Cerebellar cortex (tissue), 1 donor: ENCODE results near the gene FARS2.
"Not testable (repeated sequence)": the region's sequence is repeated elsewhere in the genome, so short reads cannot be mapped to it uniquely, and the experiment has no call there.

ENCODE experiments used
- DNase-seq: peaks from one replicate; pipeline ENCODE4 v3.0.0-alpha.2; 2015; ENCODE audit warnings: low spot score

The FARS2 gene

DNA sequence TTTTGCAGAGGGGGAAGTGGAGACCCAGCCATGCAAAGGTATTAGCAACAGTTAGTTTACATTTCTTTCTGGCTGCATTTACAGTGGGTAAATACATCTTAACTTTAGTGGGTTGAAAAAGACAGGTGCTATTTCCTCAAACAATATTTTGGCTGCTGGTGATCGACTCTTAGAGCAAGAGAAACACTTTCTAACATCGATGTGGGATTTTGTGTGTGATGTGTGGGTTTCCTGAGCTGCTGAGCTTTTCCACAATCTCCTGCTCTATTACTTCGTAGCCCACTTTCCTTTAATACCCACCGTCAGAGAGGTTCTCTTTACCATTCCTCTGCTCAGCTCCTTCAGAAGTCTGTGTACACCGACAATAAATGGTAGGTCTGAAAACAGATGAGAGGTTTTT lies 406.4 kb downstream of the FARS2 start:
- DNase-seq, result no peak

DNA sequence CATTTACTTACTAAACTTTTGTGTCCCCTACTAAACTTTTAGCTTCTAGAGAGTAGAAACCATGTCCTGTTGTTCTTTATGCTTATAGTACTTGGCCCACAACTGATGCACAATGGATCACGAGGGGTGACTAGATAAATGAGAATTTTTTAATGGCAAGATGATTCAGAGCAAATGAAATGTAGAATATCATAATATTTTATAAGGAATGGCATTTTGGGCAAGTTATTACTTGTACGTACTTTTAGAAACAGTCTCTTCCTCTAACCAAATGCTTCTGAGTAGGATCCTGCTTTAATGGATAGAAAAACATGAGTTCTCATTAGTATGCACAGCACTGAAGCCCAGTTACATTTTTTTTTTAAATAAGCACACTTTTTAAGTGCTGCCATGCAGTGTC lies 409.1 kb downstream of the FARS2 start:
- DNase-seq, result no peak

DNA sequence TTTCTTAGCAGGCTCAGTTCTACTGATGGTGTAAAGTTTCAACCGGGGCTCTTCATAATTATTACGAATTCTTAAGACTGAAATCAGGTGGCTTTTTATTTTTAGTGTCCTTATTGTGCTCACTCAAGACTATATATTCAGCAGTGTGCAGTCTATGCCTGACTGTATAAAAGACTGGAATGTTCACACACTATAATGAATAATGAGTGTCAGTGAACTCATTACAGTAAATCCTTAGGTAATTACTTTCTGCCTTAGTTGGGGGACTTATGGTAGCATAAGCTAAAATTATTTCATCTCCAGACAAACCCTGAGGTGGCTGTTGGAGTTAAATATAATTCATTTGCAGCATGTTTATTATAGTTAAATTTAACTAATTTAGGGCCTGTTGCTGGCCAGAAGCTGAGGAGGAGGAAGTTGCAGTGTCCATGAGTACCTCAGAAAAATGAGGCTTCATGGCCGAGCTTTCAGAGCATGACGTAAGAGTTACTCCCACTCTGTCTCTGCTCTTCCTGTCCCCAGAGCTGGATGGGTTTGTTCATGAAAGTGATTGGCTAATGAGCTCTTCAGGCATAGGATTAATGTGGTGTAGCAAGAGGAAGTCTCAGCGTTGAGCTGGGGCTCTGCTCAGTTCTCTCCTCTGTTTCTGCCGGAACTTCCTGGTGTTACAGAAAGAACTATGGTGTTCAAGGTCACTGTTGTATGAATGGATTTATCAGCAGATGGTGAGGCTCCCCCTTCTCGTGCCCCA lies 409.7 kb downstream of the FARS2 start:
- DNase-seq, result no peak

DNA sequence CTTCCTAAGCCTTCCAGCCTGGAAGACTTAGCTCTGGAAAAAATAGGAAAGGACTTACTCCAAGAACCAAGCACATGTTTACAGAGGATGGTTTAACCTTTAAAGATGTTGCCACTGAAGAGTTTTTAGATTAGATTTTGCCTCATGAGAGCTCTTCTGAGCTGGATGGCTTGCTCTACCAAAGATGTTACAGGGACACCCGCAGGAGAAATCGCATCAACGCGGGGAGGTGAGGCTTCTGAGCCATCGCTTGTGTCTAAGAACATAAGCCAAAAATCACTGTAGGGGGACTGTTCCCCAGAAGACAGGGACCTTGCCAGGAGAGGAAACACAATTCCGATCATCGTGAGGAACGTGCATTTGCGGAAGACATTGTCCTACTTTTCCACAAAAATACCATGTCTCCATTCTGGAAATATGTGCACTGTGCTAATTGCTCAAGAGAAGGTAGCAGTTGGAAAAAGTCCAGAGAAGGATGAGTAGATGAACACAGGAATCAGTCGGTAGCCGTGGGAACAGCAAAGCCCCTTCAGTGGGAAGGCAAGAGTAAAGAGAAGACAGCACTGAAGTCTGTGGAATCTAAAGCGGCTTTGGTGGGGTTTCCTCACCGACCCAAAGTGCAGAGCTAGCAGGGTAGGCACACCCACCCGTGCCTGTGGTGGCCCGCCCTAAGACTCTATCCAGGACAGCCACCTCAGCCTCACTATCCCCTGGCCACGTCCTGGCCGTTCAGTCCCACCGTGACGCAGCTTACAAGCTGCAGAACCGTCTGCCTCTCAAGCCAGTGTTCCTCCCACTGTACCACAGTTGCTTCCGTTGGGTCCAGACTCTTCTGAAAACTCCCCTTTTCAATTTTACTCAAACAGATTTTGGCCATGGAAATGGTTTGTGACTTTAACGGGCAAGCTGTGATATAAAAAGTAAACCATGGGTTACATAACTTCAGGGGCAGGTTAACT lies 410.6 kb downstream of the FARS2 start:
- no peak for DNase-seq

DNA sequence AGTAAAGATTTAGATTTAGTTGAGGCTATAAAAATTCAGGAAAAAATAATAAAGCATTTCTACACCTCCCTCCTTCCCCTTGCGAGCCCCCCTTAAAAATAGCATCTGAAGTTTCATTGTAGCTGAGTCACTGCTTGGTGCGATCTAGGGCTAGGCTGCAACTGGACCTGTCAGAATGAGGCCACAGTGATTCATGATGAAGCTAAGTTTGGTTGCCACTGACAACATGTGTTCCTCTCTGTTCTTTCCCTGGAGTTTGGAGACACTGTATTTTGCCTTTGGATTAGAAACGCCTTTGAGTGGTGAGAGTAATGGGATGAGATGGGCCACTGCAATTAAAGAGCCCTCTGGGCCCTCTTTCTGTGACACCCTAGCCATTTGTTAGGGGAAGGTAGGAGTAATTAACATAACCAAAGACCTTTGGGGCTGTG lies 411.3 kb downstream of the FARS2 start:
- DNase-seq, result no peak

DNA sequence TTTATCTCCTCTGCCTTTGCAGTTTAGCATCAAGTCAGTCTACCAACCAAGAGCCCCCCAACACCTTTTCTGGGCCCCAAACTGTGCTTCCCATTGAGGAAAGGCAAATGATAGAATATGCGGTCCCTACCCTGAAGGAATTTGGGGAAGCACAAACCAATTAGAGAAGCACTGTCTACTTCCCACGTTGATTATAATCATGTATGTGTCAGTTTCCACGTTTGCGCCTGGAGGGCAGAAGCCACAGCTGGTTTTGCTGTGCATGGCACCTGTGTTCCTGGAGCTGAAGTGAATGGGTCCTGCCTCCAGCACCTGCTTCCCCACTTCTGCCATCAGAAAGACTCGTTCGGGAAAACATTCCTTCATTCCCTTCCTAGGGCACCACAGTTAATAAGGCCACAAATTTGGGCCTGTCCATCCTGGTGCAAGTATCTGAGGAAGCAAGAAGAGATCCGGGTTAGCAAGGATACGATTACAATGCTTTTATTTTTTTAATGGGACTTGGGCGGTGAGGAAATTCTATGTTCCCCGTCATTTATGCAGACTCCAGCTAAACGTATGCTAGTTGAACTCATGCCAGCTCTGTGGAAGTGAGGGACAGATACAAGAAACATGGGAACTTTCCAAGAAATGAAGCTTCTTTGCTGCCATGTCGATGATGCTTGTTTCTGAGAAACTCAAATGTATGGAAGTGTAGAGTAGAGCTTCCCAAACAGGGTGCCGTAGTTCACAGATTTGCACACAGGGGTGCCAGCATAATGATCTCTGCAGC lies 411.9 kb downstream of the FARS2 start:
- no peak for DNase-seq

DNA sequence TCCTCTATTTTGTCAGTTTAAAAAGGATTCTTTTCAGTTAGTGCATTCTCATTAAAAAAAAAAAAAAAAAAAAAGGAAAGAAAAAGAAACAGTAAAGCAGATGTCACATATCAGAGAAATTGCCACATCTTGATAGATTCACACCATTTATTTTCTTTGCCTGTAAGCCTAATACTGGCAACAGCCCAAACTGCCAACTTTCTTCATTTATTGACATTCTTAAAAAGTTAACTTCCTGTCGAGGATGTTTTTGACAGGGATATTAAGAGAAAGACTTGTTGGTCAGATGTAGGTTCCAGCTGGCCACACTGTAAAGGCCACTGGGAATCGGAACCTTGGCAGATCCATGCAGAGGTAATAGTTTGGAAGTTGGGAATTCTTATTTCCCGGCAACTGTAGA lies 412.8 kb downstream of the FARS2 start:
- DNase-seq, result no peak

DNA sequence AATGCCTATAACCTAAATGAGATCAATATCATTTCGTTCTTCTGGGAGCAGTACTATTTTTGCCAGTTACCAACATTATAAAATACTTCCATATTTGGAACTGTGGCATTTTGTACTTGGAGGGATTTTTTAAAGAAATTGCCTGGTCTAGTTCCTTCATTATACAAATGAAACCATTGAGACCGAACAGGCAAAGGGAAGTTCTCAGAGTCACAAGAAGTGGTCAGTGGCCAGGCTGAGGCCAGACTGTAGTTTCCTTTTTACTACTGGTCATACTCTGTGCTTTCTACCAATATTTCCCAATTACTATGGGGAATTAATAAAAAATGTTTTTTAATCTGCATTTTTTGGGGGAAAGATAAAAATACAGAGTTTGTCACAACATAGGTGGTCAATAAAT lies 413.4 kb downstream of the FARS2 start:
- DNase-seq, result no peak

DNA sequence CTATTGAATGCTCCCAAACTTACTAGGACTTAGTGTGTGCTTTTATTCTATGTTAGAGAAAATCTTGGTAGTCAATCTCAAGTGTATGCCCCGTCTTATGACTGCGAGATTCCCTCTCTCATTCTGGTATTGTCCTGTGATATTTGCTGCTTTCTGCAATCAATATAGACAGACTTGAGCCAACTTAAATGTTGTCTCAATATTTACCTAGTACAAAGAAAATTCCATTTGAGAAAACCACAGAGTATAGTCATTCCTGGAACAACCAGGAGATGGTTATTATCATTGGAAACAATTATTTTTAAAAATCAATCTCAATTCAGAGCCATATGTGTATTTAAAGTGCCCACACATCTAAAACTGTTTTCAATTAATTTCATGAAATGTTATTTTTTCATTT lies 415.4 kb downstream of the FARS2 start:
- DNase-seq, result no peak

DNA sequence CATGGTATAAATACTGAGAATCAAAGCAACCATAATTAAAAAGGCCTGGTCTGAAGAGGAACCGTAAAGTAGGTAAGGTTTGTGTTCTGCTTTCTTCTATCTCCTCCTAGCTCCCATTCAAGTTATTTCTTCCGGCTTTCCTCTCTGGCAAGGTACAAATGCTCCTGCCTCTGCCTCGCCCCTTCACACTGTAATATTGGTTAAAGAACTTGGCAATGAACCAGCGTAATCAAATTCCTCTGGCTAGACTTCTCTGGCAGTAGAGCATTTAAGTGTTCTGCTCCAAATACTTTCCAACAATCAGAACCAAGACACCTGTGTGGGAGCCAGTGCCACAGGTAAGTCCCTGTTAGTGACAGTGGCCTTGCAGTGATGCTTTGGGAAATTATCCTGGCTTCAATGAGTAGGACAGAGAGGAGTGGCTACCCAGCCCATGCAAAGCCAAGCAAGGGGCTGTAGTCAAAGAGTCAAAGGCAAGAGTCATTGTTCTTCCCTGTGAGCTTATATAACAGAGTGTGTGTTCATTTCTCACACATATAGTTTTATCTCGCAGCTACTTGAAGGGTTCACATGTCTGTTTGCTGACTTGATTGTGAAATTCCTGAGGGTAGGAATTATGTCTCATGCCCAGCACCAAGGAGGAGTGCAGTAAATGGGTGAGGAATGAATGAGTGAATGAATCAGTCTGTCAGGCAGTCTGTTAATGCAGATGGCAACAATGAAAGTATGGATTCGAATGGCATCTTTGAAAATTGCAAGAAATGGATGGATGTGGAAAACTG lies 416.1 kb downstream of the FARS2 start:
- no peak for DNase-seq

DNA sequence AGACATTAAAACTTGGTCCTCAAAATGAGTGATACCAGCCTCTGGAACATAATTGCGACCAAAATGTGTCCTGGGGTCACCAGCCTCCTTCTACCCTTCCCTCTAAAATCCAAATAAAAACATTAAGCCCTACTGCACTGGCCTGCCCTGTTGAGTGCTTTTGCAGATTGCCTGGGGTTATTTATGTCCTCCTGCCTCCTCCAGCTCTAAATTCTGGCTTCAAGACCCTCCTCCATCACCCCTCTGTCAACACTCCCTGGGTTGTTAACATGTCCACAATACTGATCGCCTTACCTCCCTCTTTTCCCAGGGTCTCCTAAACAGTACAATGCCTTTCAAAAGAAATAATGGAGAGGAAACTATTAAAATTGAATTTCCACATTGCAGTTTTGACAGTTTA lies 418.0 kb downstream of the FARS2 start:
- DNase-seq, result no peak

DNA sequence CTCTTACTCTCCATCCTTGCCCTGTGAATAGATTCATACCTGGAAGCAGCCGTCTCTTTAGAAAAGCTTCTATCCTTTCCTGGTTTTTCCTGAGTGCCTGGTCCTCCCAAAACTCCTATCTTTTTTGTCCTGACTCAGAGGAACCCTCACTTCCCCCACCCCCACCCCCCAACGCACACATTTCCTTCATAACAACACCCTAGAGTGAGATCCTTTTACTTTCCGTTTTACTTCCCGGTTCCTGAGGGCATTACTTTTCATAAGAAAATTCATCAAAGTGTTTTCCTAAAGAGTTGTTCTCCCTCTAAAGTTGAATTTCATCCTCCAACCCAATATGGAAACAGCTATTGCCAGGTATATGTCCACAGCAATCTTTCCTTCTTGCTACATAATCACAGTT lies 418.4 kb downstream of the FARS2 start:
- DNase-seq, result no peak

DNA sequence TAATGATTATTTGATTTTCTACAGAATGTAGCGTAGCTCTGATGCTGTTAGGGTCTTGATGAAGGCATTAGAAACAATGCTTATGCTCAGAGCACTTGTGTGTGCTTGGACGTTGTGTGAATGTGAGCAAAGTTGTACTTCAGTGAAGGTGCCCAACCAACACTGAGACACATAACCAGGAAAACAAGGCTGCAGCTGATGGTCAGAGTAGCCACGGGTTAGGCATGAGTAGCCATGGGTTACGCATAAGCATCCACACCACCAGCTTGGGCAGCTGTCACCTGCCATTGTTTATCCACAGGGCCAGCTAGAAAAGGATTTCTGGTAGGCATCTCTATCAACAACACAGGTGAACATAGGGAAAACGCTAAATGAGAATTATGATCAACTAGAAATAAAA lies 418.8 kb downstream of the FARS2 start:
- no peak for DNase-seq

DNA sequence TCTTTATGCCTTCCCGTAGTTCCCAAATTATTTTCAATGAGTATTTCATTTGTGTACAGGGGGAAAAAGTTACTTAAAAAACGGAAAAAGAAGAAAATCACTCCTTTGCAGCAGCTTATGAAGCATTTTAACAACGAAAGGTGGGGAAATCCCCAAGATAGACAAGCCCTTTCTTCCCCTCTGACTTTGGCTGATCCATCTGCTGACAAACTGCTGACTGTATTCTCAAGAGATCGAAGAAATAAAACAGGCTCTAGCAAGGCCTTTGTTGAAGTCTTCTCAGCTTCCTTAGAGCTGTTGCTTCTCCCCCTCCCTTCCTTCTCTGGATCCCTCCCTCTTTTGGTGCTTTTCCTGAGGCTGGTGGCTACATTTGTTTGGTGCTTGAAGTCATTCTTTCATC lies 420.2 kb downstream of the FARS2 start:
- no peak for DNase-seq

DNA sequence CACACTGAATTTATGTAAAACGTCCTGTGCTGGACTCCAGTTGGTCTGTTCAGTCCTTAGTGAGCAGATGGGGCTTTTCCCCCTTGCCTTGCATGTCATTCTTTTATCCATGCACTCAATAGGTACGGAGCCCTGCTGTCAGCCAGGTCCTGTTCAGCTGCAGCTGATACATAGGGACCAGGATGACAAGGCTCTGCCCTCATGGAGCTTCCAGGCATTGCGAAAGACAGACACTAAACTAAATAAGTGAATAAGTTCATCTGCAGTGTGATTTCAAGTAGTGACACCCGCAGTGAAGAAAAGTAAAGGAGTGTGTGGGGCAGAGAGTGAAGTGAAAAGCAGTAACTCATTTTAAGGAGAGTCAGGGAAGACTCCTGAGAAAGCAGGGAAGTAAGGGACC lies 421.2 kb downstream of the FARS2 start:
- DNase-seq, result no peak

DNA sequence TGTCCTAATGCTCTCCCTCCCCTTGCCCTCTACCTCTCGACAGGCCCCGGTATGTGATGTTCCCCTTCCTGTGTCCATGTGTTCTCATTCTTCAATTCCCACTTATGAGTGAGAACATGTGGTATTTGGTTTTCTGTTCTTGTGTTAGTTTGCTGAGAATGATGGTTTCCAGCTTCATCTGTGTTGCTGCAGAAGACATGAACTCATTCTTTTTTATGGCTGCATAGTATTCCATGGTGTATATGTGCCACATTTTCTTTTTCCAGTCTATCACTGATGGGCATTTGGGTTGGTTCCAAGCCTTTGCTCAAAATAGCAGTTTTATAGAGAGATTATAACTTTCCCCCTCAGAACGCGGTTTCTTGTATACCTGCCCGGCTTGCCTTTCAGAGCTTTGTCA lies 422.4 kb downstream of the FARS2 start:
- not testable (repeated sequence) for DNase-seq

DNA sequence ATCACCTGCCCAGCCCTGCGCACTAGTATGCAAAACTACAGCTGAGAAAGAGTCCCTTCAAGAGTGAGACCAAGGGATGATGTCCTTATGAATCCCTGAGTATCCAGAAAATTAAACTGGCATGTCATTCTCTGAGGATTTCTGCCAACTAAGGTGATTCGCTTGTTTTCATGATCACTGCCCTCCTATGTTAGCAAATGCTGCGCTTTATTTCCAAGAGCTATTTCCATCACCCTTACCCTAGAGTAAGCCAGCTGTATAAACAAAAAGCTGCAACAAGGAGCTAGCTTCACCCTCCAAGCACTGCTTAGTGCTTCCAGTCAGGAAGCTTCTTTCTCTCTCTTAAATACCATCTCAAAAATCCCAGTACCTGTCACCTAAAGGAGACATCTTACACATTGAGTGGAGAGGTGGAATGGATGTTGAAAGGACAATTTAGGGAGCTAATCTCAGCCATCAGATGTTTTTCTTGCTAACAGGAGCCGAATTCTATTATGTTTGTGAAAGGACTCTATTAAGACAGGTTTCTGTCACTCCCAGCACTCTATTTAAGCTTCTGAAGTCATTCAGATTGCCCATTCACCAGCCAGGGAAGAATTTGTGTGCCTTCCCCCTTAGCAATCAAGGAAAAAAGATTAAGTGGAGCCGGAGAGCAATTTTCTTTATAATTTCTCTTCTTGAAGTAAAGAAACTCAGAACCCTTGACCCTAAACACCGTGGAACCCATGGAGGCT lies 423.2 kb downstream of the FARS2 start:
- no peak for DNase-seq

DNA sequence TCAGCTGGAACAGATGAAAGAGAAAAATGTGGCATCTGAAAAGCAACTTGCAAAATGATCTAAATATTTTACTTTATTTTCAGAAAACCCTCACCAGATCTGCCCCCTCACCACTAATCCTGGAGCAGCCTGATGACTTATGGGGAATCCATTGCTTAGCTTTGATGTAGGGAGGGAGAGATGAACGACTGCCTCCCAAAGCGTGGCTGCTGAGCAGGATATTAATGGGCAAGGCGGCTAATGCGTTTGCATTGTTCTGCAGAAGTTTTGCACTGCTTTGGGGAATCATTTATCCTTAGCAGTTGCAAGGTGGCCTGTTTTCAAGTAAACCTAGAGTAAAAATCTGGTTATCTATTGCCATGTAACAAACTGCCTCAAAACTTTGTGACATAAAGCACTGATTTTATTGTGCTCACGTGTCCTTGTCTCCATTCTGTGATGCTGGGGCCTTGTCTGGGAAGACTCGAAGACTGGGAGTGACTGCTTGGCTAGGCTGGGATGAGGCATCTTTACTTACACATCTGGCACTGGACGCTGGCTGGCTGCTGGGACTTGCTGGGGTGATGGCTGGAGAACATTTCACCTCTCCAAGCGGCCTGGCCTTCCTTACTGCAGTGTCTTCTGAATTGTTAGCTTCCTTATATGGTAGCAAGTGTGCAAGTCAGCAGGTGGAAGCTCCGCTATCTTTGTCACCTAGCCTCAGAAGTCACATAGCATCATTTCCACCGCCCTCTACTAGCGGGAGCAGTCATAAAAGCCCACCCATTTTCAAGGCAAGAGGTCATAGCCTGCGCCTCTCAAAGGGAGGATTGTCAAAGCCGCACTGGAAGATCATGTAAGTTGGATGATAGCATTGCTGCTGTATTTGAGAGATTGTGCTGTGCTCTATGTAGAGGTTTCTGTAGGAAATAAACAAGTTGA lies 432.2 kb downstream of the FARS2 start:
- no peak for DNase-seq

DNA sequence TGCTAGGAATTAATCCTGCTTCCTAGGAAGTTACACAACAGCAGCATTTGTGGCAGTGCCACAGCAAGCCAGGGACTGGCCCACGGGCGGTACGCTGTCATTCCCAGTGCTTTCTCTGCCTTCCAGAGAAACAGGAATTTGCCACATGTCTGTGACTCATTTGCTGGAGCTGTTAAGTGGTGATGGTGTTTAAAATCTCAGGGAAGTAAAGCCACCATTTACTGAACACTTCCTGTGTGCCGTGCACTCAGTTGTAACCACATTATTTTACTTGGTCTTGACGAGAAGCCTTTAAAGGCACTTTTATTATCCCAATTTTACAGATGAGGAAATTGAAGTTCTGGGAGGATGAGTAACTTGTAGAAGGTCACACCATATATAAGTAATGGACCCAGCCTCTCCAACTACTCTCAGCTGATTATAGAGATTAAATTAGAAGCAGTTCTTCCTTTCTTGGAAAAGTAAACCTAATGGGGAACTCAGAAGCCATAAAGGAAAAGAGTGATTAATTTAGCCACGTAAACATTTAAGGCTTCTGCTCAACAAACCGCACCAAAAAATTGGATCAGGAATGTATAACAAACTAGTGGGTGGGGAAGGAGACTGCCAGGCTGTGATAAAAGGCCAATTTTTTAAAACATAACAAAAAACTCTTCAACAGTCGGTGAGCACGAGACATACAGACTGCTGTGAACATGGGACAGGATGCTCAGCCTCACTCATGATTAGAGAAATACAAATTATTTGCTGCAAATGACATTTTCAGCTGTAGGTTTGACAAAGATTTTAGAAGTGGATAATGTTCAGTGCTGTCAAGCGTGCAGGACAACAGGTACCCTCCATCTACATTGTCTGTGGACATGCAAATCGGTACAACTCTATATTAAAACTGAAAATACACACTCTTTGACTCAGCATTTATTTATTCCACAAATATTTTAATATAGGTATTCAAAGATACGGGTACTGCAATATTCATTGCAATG lies 434.2 kb downstream of the FARS2 start:
- DNase-seq, result no peak
